ENCODE data around the gene SLC24A1.

- TF ChIP-seq CTCF (IDR thresholded peaks at IDR 0.05): no peak
- no peak for TF ChIP-seq POLR2A (IDR thresholded peaks at IDR 0.05)
Observed at GRCh38 chr15:65576664-65577063, 45.1 kb upstream of the SLC24A1 start.
